PC-3 (cell line): ENCODE data around the gene ACKR2. TPM values are rescaled to one million over a fixed set of nuclear protein-coding genes. Genes with fewer than 3 reads are reported as not detected.

Source experiments
- ATAC-seq: fragments of 200-7000 bp; cut with Tn5 transposase; 2 replicates; pipeline ENCODE4 v1.9.1; 2020; ENCODE audit warnings: mild to moderate bottlenecking, moderate library complexity
- BruUV-seq: library from RNA; stranded (reverse); fragments of 400-500 nt; replicated peaks from 2 replicates; lab custom pipeline; 2021; lab: Mats Ljungman, UMichigan
- CTCF ChIA-PET: fragments of 300-600 bp; sonication (Branson Sonifier 250); formaldehyde crosslinking; loops from one replicate; lab custom pipeline; 2022; ENCODE audit warnings: antibody characterized with exemption; lab: Charles Lee
- POLR2A ChIA-PET: fragments of 300-600 bp; sonication (Branson Sonifier 250); formaldehyde crosslinking; loops from one replicate; lab custom pipeline; 2022; ENCODE audit warnings: antibody characterized with exemption; ENCODE audit not compliant: unreplicated experiment; lab: Charles Lee
- DNase-seq: peaks from one replicate; pipeline ENCODE4 v3.0.0-alpha.2; 2015
- H2AFZ ChIP-seq: fragments of 300-600 bp; sonication (generic); 2 replicates; pipeline ENCODE4 v1.6.0; 2016; ENCODE audit warnings: antibody characterized with exemption, low read length
- H3F3A ChIP-seq: fragments of 300-600 bp; sonication (generic); one replicate; pipeline ENCODE4 v1.6.0; 2017; ENCODE audit warnings: antibody characterized with exemption, low read length, control low read depth, mild to moderate bottlenecking; ENCODE audit not compliant: unreplicated experiment
- H3K27ac ChIP-seq: fragments of 300-600 bp; sonication (generic); 2 replicates; pipeline ENCODE4 v1.5.1; 2016; ENCODE audit warnings: mild to moderate bottlenecking, low read length
- H3K27me3 ChIP-seq: fragments of 300-600 bp; sonication (generic); 2 replicates; pipeline ENCODE4 v1.6.1; 2016; ENCODE audit warnings: low read length, mixed read lengths
- H3K36me3 ChIP-seq: fragments of 300-600 bp; sonication (generic); 2 replicates; pipeline ENCODE4 v1.6.1; 2016; ENCODE audit warnings: low read depth, mixed run types, low read length, mixed read lengths
- H3K4me1 ChIP-seq: fragments of 300-600 bp; sonication (generic); 2 replicates; pipeline ENCODE4 v1.5.1; 2016; ENCODE audit warnings: low read length; ENCODE audit not compliant: insufficient read depth
- H3K4me2 ChIP-seq: fragments of 300-600 bp; sonication (generic); 2 replicates; pipeline ENCODE4 v1.6.0; 2016; ENCODE audit warnings: low read length
- H3K4me3 ChIP-seq: fragments of 300-600 bp; sonication (generic); 2 replicates; pipeline ENCODE4 v1.5.1; 2016; ENCODE audit warnings: mild to moderate bottlenecking, low read length, mixed read lengths
- H3K79me2 ChIP-seq: fragments of 300-600 bp; sonication (generic); 2 replicates; pipeline ENCODE4 v1.6.1; 2017; ENCODE audit warnings: low read length, mixed read lengths
- H3K9ac ChIP-seq: fragments of 300-600 bp; sonication (generic); 2 replicates; pipeline ENCODE4 v1.6.0; 2016; ENCODE audit warnings: mild to moderate bottlenecking, low read length
- H3K9me2 ChIP-seq: fragments of 300-600 bp; sonication (generic); replicated peaks from 2 replicates; pipeline ENCODE4 v1.6.1; 2016; ENCODE audit warnings: mixed run types, low read length, mixed read lengths
- H3K9me3 ChIP-seq: fragments of 300-600 bp; sonication (generic); 2 replicates; pipeline ENCODE4 v1.6.1; 2016; ENCODE audit warnings: low read length, mixed read lengths
- H4K20me1 ChIP-seq: fragments of 300-600 bp; sonication (generic); 2 replicates; pipeline ENCODE4 v1.6.1; 2016; ENCODE audit warnings: low read length, mixed read lengths
- CTCF ChIP-seq: fragments of 300-600 bp; sonication (generic); conservative IDR thresholded peaks from 2 replicates; pipeline ENCODE4 v1.5.1; 2017; ENCODE audit warnings: antibody characterized with exemption, low read depth, mild to moderate bottlenecking, low read length
- EZH2 ChIP-seq: fragments of 300-600 bp; sonication (generic); IDR thresholded peaks from one replicate; pipeline ENCODE4 v1.6.1; 2017; ENCODE audit warnings: antibody characterized with exemption, mild to moderate bottlenecking, low read length; ENCODE audit not compliant: unreplicated experiment
- EZH2phosphoT487 ChIP-seq: fragments of 300-600 bp; sonication (generic); IDR thresholded peaks from 2 replicates; pipeline ENCODE4 v1.6.1; 2018; ENCODE audit warnings: mild to moderate bottlenecking, antibody characterized with exemption, low read length, borderline replicate concordance
- intact Hi-C: fragments of 100-400 bp; cut with micrococcal nuclease; formaldehyde crosslinking; loops from 2 replicates; pipeline ENCODE4 v1.9.0; 2023
- total RNA-seq: library from RNA; depleted of rRNA; stranded (reverse); fragments of >200 nt; gene quantifications from 2 replicates; pipeline ENCODE4 v1.2.3, GENCODE V29; 2014

The ACKR2 gene
- total RNA-seq, 1 experiment from 2014 or later = 3.9 TPM

DNA sequence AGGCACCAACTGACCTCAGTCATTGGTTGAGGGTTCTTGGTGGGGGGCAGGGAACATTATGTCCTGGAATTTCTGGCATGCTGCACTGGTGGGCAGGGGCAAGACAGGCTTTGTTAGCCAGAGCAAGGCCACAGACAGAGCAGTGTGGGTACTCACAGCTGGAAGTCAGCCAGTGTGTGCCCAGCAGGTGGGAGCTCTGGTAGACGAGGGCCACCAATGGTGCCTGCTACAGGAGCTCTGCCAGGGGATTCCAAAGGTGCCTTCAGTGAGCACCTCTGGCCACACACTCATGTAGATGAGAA is 35.1 kb downstream of the ACKR2 start:
- Histone ChIP-seq H2AFZ (no peak overlapping the region), H3F3A (no peaks in the 10 kb centered on the region), H3K27me3 (no peaks in the 10 kb centered on the region), H3K9ac (no peak overlapping the region), H3K79me2 (no peaks in the 10 kb centered on the region), H3K9me3 (no peaks in the 10 kb centered on the region), H4K20me1 (no peaks in the 10 kb centered on the region), H3K4me3 (no peak overlapping the region), H3K4me2 (no peak overlapping the region), H3K36me3 (no peaks in the 10 kb centered on the region), H3K9me2 (no peaks in the 10 kb centered on the region), H3K27ac (no peak overlapping the region), H3K4me1 (peaks cover 2% of the 10 kb centered on the region; the same call in 1 of the 2 replicates)
- ChIA-PET POLR2A (no interaction called here), CTCF (no interaction called here)
- BruUV-seq = no TSS peak
- intact Hi-C loops = no loop called here
- no peak for DNase-seq
- no peak for ATAC-seq
- no peak for TF ChIP-seq CTCF
- no peak for TF ChIP-seq EZH2phosphoT487
- no peak for TF ChIP-seq EZH2

- Histone ChIP-seq H3K27ac (no peak overlapping the region), H4K20me1 (no peaks in the 10 kb centered on the region), H3F3A (no peaks in the 10 kb centered on the region), H3K4me3 (no peak overlapping the region), H3K9me2 (no peaks in the 10 kb centered on the region), H2AFZ (no peak overlapping the region), H3K36me3 (no peaks in the 10 kb centered on the region), H3K9ac (no peak overlapping the region), H3K4me1 (no peaks in the 10 kb centered on the region), H3K9me3 (no peaks in the 10 kb centered on the region), H3K79me2 (no peaks in the 10 kb centered on the region), H3K4me2 (no peak overlapping the region), H3K27me3 (no peaks in the 10 kb centered on the region)
- no TSS peak for BruUV-seq
- no peak for DNase-seq
- intact Hi-C loops = no loop called here
- CTCF ChIA-PET = no interaction called here
- TF ChIP-seq EZH2phosphoT487 = no peak
- no peak for TF ChIP-seq EZH2
- TF ChIP-seq CTCF = no peak
- no peak for ATAC-seq
- POLR2A ChIA-PET = no interaction called here
These were observed 35.6 kb downstream of the ACKR2 start for GRCh38 chr3:42844815-42845214.

- Histone ChIP-seq H3K4me2 (no peak overlapping the region), H4K20me1 (no peaks in the 10 kb centered on the region), H3K9me3 (no peaks in the 10 kb centered on the region), H3K79me2 (no peaks in the 10 kb centered on the region), H3K27ac (no peak overlapping the region), H3F3A (no peaks in the 10 kb centered on the region), H3K9ac (no peak overlapping the region), H3K4me1 (no peaks in the 10 kb centered on the region), H3K9me2 (no peaks in the 10 kb centered on the region), H3K27me3 (no peaks in the 10 kb centered on the region), H2AFZ (no peak overlapping the region), H3K4me3 (no peak overlapping the region), H3K36me3 (no peaks in the 10 kb centered on the region)
- TF ChIP-seq EZH2 (no peak), CTCF (no peak), EZH2phosphoT487 (no peak)
- POLR2A ChIA-PET = no interaction called here
- no peak for ATAC-seq
- intact Hi-C loops = no loop called here
- BruUV-seq = no TSS peak
- no peak for DNase-seq
- CTCF ChIA-PET = no interaction called here
These were observed 37.7 kb downstream of the ACKR2 start for GRCh38 chr3:42846685-42847522.
